Activated CD4-positive, alpha-beta T cell treated with anti-CD3 and anti-CD28 coated beads, Interleukin-10, Interleukin-2, amounts not matched to agents 100 ng/mL and 50 ng/mL, durations not matched to agents 16 hours and 8 hours (primary cell): Measurements from ENCODE around the gene ATAD3C.
"Not testable (repeated sequence)": the region's sequence is repeated elsewhere in the genome, so short reads cannot be mapped to it uniquely, and the experiment has no call there.

Experiments used
- DNase-seq: peaks from one replicate; pipeline ENCODE4 v3.0.0-alpha.2; 2020

The ATAD3C gene

DNA sequence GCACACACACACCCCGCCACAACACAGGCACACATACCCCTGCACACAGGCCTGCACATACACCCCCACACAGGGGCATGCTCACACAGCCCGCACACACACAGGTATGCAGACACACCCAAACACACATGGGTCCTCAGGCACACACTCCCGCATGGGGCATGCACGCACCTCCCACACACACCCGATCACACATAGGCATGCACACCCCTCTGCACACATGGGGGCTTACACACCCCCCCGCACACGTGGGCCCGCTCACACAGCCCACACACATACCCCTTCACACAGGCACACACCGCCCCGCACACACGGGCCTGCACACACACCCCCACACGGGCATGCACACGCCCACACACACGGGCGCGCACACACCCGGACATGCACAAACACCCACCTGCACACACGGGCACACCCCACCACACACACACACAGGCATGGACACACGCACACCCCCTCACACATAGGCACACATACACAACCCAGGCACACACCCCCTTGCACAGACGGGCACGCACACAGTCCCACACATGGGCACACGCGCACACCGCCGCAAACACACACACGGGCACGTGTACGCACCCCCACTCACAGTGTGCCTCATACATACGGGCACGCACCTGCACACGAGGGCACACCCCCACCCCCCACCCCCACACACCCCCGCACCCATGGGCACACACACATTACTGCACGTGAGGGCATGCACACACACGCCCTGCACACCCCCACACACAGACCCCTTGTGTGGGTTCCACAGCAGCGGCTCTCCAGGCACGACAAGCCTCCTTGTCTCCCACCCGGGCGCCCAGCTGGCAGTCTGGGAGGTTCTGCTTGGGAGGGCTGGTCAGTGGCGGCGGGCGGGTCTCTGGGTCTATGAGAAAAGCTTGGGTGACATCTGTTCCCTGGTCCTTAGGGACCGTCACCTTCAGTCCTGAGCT is 30.3 kb downstream of the ATAD3C start:
- DNase-seq, result no peak

DNA sequence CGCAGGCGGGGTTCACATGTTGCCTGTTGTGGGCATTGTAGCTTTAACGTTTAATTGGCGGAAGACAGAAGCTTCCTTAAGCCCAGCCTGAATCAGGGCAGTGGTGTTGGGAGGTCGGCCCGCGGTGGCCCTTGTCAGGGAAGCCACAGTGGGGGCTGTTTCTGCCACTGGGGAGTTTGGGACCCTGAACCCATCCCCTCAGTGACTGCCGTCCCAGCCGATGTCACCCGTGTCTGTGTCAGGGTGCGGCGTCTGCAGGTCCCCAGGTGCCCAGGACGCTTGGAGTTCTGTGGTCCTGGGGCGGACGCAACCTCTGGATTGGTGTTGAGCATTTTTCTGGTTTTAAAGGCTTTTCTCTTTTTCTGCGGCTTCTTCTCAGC is 31.0 kb downstream of the ATAD3C start:
- DNase-seq, result not testable (repeated sequence)

DNA sequence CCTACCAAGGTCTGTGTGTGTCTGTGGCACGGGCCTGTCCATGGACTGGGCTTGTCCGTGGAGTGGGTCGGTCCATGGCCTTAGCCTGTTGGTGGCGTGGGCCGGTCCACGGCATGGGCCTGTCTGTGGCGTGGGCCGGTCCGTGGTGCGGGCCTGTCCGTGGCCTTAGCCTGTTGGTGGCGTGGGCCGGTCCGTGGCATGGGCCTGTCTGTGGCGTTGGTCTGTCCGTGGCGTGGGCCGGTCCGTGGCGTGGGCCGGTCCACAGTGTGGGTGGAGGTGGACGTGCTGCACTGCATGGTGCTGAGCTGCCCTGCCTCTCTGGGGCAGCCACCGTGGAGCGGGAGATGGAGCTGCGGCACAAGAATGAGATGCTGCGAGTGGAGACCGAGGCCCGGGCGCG is 32.3 kb downstream of the ATAD3C start:
- not testable (repeated sequence) for DNase-seq

DNA sequence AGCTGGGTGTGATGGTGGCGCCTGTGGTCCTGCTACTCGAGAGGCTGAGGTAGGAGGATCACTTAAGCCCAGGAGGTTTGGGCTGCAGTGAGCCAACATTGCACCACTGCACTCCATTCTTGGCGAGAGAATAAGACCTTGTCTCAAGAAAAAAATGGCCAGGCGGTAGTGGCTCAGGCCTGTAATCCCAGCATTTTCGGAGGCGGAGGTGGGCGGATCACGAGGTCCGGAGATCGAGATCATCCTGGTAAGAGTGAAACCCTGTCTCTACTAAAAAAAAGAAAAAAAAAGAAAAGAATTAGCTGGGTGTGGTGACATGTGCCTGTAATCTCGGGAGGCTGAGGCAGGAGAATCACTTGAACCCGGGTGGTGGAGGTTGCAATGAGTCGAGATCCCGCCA is 33.4 kb downstream of the ATAD3C start:
- DNase-seq, result no peak

DNA sequence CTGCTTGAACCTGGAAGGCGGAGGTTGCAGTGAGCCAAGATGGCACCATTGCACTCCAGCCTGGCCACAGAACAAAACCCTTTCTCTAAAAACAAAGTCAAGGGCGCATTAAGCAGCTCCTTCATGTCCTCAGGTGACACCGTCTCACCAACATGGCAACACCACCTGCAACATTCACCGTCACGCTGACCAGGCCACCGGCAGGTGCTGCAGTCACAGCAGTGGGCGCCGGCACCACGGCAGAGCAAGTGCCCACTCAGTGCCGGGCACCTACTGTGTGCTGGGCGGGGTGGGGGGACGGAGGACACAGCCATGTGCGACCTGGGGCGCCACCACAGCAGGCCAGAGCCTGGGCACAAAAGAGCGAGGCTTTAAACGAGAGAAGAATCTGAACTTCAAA is 34.2 kb downstream of the ATAD3C start:
- DNase-seq, result no peak

DNA sequence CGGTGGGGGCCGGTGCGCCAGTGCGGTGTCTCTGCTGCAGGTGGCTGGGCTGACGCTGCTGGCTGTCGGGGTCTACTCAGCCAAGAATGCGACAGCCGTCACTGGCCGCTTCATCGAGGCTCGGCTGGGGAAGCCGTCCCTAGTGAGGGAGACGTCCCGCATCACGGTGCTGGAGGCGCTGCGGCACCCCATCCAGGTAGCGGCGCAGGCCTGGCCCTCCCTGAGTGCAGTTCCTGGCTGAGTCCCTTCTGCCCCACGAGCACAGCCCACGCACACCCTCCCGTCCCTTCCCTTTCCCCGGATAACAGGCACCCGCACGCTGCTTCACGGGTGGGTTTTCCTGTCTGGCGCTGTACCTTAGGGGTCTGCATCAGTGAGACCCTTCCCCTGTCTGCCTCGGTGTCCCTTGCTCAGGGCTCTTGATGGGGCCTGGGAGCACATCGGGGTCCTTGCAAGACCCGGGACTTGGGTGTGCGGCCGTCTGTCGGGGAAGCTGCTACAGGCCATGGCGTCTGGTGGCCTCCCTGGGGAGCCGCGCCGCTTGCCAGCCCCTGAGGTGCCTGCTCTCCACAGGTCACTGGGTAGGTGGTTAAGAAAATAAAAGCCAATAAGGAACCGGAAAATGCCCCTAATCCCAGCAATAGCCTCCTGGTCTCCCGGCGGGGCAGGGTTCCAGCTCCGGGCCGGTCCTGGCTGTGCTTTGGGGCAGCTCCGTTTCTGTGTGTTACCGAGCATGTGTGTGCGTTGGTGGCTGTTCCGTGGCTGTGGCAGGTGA is 35.7 kb downstream of the ATAD3C start:
- not testable (repeated sequence) for DNase-seq

DNA sequence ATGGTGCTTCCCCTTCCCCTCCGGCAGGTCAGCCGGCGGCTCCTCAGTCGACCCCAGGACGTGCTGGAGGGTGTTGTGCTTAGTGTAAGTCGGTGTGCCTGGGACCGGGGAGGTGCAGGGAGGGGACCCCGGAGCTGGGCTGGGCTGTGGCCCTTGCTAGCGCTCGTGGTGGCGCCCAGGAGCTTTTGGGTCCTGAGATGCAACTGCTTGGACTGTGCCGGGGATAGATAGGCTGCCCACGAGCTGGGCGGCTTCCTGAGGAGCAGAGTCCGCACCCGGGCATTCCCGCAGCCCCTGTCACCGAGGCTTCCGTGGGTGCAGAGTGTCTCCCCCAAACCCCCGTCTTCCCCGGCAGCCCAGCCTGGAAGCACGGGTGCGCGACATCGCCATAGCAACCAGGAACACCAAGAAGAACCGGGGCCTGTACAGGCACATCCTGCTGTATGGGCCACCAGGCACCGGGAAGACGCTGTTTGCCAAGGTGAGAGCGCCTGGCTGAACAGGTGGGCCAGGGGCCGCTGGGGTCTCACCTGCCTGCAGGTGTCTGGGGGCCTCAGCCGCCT is 36.3 kb downstream of the ATAD3C start:
- DNase-seq, result not testable (repeated sequence)

DNA sequence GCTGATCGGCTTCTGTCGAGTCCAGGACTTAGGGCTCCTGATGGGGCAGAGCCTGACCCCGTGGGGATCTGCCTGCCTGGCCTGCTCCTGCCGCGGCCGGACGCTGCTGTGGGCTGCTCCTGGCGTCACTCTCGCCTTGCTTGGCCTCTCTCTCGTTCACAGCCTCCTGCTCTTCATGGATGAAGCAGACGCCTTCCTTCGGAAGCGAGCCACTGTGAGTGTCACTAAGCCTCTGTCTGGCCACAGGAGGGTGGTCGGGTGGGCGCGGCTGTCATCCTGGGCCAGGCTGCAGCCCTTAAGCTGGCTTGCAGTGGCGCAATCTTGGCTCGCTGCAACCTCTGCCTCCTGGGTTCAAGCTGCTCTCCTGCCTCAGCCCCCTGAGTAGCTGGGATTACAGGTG is 38.2 kb downstream of the ATAD3C start:
- DNase-seq, result no peak

DNA sequence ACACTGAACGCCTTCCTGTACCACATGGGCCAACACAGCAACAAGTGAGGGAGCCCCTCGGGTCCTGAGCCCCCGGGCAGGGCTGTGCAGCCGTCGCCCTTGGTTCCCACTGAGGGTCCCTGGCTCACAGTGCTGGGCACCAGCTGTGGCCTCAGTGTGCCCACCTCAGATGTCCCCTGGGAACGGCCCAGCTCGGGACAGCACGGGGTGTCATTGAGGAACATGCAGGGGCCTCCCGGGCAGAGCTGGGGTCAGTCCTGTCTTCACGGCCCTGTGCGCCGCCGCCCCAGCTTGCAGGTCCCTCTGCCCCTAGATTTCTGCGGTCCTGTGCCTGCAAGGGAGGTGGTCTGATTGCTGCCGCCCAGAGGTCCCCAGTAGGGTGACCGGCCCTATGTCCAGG is 39.7 kb downstream of the ATAD3C start:
- DNase-seq, result no peak

DNA sequence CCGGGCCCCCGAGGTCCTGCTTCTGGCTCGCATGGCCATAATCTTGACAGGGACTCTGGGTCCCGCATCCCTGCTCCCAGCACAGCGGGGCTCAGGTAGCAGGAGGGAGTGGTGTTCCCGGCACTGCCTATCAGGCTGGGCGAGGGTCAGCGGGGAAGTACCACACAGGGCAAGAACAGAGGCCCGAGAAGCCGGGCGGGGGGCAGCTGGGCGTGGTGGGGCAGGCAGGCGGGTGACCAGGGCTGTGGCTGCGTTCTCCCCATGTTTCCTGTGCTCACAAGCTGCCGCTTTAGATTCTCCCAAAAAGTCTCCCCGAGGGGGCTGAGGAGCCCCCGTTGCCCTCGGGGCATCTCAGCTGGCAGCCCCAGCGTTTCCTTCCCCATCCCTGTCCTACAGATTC is 40.4 kb downstream of the ATAD3C start:
- DNase-seq, result no peak

DNA sequence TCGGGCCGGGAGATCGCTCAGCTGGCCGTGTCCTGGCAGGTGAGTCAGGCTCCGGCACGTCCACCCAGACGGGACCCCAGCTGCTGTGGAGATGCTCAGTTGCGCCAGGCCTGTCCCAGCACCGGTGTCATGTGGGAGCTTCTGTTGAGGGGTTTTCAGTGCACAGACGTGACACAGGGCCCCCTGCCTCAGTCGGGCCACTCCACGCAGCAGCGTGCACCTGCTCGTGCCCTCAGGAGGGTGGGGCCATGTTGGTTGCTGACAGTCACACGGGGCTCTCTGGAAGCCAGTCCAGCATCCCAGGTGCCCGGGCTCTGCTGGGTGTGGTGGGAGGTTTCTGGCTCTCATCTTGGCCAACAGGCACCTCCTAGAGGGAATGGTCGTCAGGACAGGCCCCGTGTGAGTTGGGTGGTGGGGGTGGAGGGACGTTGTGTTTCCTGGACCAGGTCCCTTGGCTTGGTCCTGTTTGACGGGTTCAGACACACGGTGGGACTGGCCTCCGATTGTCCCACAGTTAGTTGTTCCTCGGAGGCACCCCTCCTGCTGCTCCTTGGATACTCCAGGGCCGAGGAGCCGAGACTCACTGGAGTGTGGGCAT is 41.2 kb downstream of the ATAD3C start:
- DNase-seq, result no peak

DNA sequence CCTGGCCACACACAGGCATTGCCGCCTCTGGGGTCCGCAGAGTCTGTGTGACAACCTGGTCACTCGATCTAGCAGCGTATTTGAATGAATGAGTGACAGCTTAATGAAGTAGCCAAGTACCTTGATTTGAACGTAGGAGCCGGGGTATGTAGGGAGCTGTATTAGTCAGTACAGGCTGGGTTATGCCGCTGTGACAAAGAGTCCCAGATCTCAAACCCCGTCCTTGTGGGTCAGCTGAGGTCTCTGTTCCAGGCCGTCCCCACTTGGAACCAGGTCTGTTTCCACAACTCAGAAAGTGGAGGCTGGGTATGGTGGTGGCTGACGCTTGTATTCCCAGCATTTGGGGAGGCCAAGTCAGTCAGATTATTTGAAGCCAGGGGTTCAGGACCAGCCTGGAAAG is 42.1 kb downstream of the ATAD3C start:
- no peak for DNase-seq

DNA sequence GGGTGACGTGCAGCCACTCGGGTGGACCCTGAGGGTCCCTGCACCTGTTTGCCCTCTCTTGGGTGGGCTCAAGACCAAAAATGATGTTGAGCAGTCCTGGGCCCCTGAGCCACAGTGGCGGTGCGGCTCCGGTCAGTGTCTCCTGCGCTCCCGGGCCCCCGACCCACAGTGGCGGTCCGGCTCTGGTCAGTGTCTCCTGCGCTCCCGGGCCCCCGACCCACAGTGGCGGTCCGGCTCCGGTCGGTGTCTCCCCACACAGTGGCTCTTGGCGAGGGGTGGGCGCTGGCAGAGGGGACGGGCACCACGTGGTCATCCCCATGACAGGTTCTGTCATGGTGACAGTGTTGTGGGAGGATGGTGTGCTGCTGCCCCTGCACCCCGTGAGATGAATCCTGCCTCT is 44.8 kb downstream of the ATAD3C start:
- not testable (repeated sequence) for DNase-seq

DNA sequence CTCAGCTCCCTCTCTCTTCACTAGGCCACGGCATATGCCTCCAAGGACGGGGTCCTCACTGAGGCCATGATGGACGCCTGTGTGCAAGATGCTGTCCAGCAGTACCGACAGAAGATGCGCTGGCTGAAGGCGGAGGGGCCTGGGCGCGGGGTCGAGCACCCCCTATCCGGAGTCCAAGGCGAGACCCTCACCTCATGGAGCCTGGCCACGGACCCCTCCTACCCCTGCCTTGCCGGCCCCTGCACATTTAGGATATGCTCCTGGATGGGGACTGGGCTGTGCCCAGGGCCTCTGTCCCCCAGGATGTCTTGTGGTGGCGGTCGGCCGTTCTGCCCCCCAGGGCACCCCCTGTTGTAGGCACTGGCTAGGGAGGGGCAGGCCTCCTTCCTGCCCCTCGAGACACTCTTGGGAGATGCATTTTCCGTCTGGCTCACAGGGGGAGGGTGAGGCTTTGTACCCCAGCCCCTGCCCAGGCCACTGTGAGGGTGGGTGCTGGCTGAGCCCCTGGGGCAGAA is 46.0 kb downstream of the ATAD3C start:
- not testable (repeated sequence) for DNase-seq

DNA sequence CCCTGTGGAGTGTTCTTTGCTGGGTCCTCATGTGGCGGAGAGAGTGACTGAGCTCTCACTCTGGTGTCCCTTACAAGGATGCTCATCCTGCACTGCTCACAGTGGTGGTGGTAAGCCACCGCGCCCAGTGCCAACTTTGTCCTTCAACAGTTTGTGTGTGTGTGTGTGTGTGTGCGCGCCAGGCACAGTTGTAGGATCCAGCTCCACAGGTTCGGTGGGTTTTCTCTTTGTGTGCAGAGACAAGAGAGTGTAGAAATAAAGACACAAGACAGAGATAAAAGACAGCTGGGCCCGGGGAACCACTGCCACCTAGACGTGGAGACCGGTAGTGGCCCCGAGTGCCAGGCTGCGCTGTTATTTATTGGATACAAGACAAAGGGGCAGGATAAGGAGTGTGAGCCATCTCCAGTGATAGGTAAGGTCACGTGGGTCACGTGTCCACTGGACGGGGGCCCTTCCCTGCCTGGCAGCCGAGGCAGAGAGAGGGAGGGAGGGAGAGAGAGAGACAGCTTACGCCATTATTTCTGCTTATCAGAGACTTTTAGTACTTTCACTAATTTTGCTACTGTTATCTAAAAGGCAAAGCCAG is 55.4 kb downstream of the ATAD3C start:
- DNase-seq, result peak; percentile 74

DNA sequence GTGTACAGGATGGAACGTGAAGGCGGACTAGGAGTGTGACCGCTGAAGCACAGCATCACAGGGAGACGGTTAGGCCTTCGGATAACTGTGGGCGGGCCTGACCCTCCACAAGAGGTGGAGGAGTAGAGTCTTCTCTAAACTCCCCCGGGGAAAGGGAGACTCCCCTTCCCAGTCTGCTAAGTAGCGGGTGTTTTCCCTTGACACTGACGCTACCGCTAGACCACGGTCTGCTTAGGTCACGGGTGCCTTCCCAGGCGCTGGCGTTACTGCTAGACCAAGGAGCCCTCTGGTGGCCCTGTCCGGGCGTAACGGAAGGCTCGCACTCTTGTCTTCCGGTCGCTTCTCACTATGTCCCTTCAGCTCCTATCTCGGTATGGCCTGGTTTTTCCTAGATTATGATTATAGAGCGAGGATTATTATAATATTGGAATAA is 55.9 kb downstream of the ATAD3C start:
- DNase-seq, result peak; percentile 40

DNA sequence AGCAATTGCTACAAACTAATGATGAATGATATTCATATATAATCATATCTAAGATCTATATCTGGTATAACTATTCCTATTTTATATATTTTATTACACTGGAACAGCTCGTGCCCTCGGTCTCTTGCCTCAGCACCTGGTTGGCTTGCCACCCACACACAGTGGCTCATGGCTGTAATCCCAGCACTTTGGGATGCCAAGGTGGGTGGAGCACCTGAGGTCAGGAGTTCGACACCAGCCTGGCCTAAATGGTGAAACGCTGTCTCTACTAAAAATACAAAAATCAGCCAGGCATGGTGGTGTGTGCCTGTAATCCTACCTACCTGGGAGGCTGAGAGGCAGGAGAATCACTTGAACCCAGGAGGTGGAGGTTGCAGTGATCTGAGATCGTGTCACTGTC is 56.3 kb downstream of the ATAD3C start:
- not testable (repeated sequence) for DNase-seq

DNA sequence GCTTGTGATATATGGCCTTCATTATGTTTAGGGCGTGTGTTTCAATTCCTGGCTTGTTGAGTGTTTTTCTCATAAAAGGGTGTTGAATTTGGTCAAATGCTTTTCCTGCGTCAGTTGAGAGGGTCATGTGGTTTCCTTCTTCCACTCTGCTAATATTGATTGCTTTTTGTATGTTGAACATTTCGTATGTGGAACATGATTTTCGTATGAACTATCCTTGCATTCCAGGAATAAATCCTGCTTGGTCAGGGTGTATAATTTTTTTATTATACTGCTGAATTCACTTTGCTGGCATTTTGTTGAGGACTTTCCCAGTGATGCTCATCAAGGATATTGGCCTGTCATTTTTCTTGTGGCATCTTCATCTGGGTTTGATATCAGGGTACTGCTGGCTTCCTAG is 57.8 kb downstream of the ATAD3C start:
- DNase-seq, result no peak

DNA sequence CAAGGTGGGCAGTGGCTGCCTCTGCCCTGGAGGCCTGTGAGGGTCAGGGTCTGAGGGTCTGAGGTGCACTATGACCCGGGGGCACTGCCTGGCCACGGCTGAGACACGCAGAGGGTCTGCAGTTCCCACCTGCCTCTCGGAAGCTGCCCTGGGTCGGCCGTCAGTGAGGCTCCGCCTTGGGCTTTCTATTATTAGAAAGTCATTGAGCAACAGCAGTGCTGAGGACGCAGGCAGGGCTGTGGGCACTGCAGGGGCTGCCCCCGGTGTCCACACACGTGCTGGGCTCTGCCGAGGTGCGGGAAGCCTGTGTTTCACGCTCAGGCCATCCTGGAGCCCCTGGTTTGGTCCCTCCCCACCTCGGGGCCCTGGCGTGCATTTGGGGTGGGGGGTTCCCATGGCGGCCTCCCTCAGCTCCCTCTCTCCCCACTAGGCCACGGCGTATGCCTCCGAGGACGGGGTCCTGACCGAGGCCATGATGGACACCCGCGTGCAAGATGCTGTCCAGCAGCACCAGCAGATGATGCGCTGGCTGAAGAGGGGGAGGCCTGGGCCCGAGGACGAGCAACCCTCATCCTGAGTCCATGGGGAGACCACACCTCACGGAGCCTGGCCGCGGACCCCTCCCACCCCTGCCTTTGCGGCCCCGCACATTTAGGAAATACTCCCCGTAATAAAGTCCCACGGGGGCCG is 59.4 kb downstream of the ATAD3C start:
- not testable (repeated sequence) for DNase-seq

DNA sequence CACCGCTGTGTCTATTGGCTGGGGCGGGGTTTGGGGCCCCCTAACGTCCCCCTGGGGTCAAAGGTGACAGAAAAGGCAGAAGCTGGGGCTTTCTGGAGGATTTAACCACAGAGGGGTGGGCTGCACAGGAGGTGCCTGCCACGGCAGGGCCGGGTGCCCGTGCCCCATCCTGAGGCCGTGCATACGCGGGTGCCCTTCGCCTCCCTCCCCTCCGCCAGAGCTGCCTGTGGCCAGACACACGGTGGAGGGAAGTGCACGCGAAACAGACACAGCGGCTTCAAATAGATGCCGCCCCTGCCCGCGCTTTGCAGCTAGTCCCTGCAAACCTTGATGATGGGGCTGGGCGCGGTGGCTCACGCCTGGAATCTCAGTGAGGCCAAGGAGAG is 60.0 kb downstream of the ATAD3C start:
- DNase-seq, result not testable (repeated sequence)

DNA sequence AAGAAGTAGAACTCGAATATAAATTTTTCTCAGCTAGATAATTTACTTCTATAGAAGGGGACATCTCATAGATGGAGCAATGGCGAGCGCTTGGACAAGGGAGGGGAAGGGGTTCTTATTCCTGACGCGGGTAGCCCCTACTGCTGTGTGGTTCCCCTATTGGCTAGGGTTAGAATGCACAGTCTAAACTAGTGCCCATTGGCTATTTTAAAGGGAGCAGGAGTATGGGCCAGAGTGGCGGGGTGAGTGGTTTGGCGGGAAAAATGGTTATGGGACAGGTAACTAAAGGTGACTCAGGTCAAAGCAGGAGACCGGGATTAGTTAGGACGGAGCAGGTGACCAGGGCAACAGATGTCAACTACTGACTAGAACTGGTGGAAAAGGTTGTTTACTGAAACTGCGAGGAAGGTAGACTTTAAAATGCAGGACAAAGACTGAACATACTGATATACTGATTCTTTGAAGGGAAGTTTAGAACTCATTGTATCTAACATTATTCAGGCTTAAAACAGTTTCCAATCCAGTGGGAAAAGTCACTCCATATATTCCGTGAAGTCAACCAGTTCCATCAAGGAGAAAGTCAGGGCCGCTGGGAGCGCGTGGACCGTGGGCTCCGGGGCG is 61.5 kb downstream of the ATAD3C start:
- peak; percentile 63 for DNase-seq
